Dendritic cell treated with granulocyte-macrophage colony-stimulating factor and Interleukin-4, amounts not matched to agents 40 ng/mL and 50 ng/mL, for 4 days (primary cell): ENCODE data around the gene CDC42BPG.

ENCODE experiments used
- H3K27ac Mint-ChIP-seq: one replicate; pipeline ENCODE4 v1.8.0; 2022; ENCODE audit warnings: mild to moderate bottlenecking, mixed read lengths
- H3K27me3 Mint-ChIP-seq: one replicate; pipeline ENCODE4 v1.8.0; 2022; ENCODE audit warnings: mild to moderate bottlenecking, mixed read lengths
- H3K36me3 Mint-ChIP-seq: one replicate; pipeline ENCODE4 v1.8.0; 2022; ENCODE audit warnings: low read depth, mixed read lengths
- H3K4me1 Mint-ChIP-seq: one replicate; pipeline ENCODE4 v1.8.0; 2022; ENCODE audit warnings: low read depth, mixed read lengths
- H3K4me3 Mint-ChIP-seq: one replicate; pipeline ENCODE4 v1.8.0; 2022; ENCODE audit warnings: mild to moderate bottlenecking, moderate library complexity, mixed read lengths
- H3K9me3 Mint-ChIP-seq: one replicate; pipeline ENCODE4 v1.8.0; 2022; ENCODE audit warnings: mixed read lengths
- intact Hi-C: fragments of 100-400 bp; cut with micrococcal nuclease; formaldehyde crosslinking; loops from one replicate; pipeline ENCODE4 v1.15.0; 2022

CDC42BPG gene

GRCh38 chr11:64799256-64799622, 45.2 kb downstream of the CDC42BPG start:
- intact Hi-C loops: no loop called here
- Mint-ChIP-seq H3K9me3 (no peaks in the 10 kb centered on the region), H3K4me3 (no peak overlapping the region), H3K36me3 (peaks cover 49% of the 10 kb centered on the region), H3K27ac (no peak overlapping the region), H3K4me1 (peaks cover 40% of the 10 kb centered on the region), H3K27me3 (no peaks in the 10 kb centered on the region)

GRCh38 chr11:64796757-64797541, 47.5 kb downstream of the CDC42BPG start:
- intact Hi-C loops: no loop called here
- H3K36me3 Mint-ChIP-seq: peaks cover 50% of the 10 kb centered on the region
- H3K4me1 Mint-ChIP-seq: peaks cover 27% of the 10 kb centered on the region
- H3K27me3 Mint-ChIP-seq: no peaks in the 10 kb centered on the region
- H3K4me3 Mint-ChIP-seq: no peak overlapping the region
- H3K9me3 Mint-ChIP-seq: no peaks in the 10 kb centered on the region
- no peak overlapping the region for H3K27ac Mint-ChIP-seq

GRCh38 chr11:64796047-64796756, 48.3 kb downstream of the CDC42BPG start:
- no peak overlapping the region for H3K27ac Mint-ChIP-seq
- H3K36me3 Mint-ChIP-seq: peaks cover 57% of the 10 kb centered on the region
- H3K4me3 Mint-ChIP-seq: no peak overlapping the region

GRCh38 chr11:64794526-64794925, 49.9 kb downstream of the CDC42BPG start:
- H3K4me1 Mint-ChIP-seq: peaks cover 16% of the 10 kb centered on the region
- intact Hi-C loops: no loop called here
- H3K27me3 Mint-ChIP-seq: no peaks in the 10 kb centered on the region
- peaks cover 62% of the 10 kb centered on the region for H3K36me3 Mint-ChIP-seq
- H3K9me3 Mint-ChIP-seq: no peaks in the 10 kb centered on the region
- H3K4me3 Mint-ChIP-seq: no peak overlapping the region
- H3K27ac Mint-ChIP-seq: no peak overlapping the region

More at GRCh38 chr11:64796047-64796756, 48.3 kb downstream of the CDC42BPG start:
- Mint-ChIP-seq H3K9me3 (no peaks in the 10 kb centered on the region), H3K4me1 (peaks cover 20% of the 10 kb centered on the region), H3K27me3 (no peaks in the 10 kb centered on the region)
- intact Hi-C loops: no loop called here

- peaks cover 62% of the 10 kb centered on the region for H3K36me3 Mint-ChIP-seq
- H3K9me3 Mint-ChIP-seq: no peaks in the 10 kb centered on the region
- no peak overlapping the region for H3K27ac Mint-ChIP-seq
- H3K4me3 Mint-ChIP-seq: no peak overlapping the region
- intact Hi-C loops: no loop called here
- H3K4me1 Mint-ChIP-seq: peaks cover 10% of the 10 kb centered on the region
- H3K27me3 Mint-ChIP-seq: no peaks in the 10 kb centered on the region
These were observed 50.9 kb downstream of the CDC42BPG start for GRCh38 chr11:64793271-64794160.

- H3K36me3 Mint-ChIP-seq: peaks cover 63% of the 10 kb centered on the region
- H3K4me3 Mint-ChIP-seq: no peak overlapping the region
- intact Hi-C loops: no loop called here
- H3K4me1 Mint-ChIP-seq: peaks cover 10% of the 10 kb centered on the region
- H3K27me3 Mint-ChIP-seq: no peaks in the 10 kb centered on the region
- no peak overlapping the region for H3K27ac Mint-ChIP-seq
- no peaks in the 10 kb centered on the region for H3K9me3 Mint-ChIP-seq
These were observed 52.0 kb downstream of the CDC42BPG start for GRCh38 chr11:64792482-64792881.

GRCh38 chr11:64791781-64792291, 52.6 kb downstream of the CDC42BPG start:
- Mint-ChIP-seq H3K9me3 (no peaks in the 10 kb centered on the region), H3K36me3 (peaks cover 57% of the 10 kb centered on the region), H3K27me3 (no peaks in the 10 kb centered on the region), H3K4me1 (peaks cover 10% of the 10 kb centered on the region), H3K27ac (no peak overlapping the region), H3K4me3 (no peak overlapping the region)
- intact Hi-C loops: no loop called here

GRCh38 chr11:64790205-64791095, 54.0 kb downstream of the CDC42BPG start:
- no peak overlapping the region for H3K4me3 Mint-ChIP-seq
- no peaks in the 10 kb centered on the region for H3K9me3 Mint-ChIP-seq
- H3K4me1 Mint-ChIP-seq: no peaks in the 10 kb centered on the region
- peaks cover 44% of the 10 kb centered on the region for H3K36me3 Mint-ChIP-seq
- H3K27ac Mint-ChIP-seq: no peak overlapping the region
- intact Hi-C loops: no loop called here
- H3K27me3 Mint-ChIP-seq: no peaks in the 10 kb centered on the region

GRCh38 chr11:64789331-64790204, 54.9 kb downstream of the CDC42BPG start:
- Mint-ChIP-seq H3K27me3 (no peaks in the 10 kb centered on the region), H3K4me1 (no peaks in the 10 kb centered on the region), H3K9me3 (no peaks in the 10 kb centered on the region), H3K4me3 (no peak overlapping the region), H3K36me3 (peaks cover 38% of the 10 kb centered on the region), H3K27ac (no peak overlapping the region)
- intact Hi-C loops: no loop called here

GRCh38 chr11:64788321-64789215, 55.9 kb downstream of the CDC42BPG start:
- Mint-ChIP-seq H3K27ac (no peak overlapping the region), H3K4me3 (no peak overlapping the region), H3K36me3 (peaks cover 36% of the 10 kb centered on the region), H3K4me1 (no peaks in the 10 kb centered on the region), H3K9me3 (no peaks in the 10 kb centered on the region), H3K27me3 (no peaks in the 10 kb centered on the region)
- intact Hi-C loops: no loop called here

- intact Hi-C loops: no loop called here
- Mint-ChIP-seq H3K4me1 (no peaks in the 10 kb centered on the region), H3K27ac (no peak overlapping the region), H3K36me3 (peaks cover 36% of the 10 kb centered on the region), H3K27me3 (no peaks in the 10 kb centered on the region), H3K9me3 (no peaks in the 10 kb centered on the region), H3K4me3 (no peak overlapping the region)
These were observed 56.7 kb downstream of the CDC42BPG start for GRCh38 chr11:64787526-64788320.
